Activated naive CD4-positive, alpha-beta T cell treated with anti-CD3 and anti-CD28 coated beads, Interleukin-2, amount 50 U/mL, for 72 hours (primary cell): ENCODE data around the gene LTBR. TPM values are rescaled to one million over a fixed set of nuclear protein-coding genes. Genes with fewer than 3 reads are reported as not detected.

ENCODE experiments used
- ATAC-seq, 2 donors: fragments of 150-1000 bp; cut with Tn5 transposase; 2 replicates each; pipeline ENCODE4 v1.10.0; 2021; ENCODE audit warnings: mild to moderate bottlenecking in 2 of 2, moderate library complexity in 2 of 2
- DNase-seq, 2 donors: peaks; one replicate each; pipeline ENCODE4 v3.0.0; 2021 to 2022; ENCODE audit warnings: low spot score in 2 of 2
- H3K27ac Mint-ChIP-seq, 2 donors: one replicate each; pipeline ENCODE4 v1.8.0; 2022; ENCODE audit warnings: mild to moderate bottlenecking in 2 of 2, mixed read lengths in 2 of 2
- H3K36me3 Mint-ChIP-seq, 2 donors: one replicate each; pipeline ENCODE4 v1.8.0; 2022; ENCODE audit warnings: mixed read lengths in 2 of 2
- H3K9me3 Mint-ChIP-seq, 2 donors: one replicate each; pipeline ENCODE4 v1.8.0; 2022; ENCODE audit warnings: mixed read lengths in 2 of 2
- total RNA-seq, 2 donors: library from RNA; stranded (reverse); gene quantifications; one replicate each; pipeline ENCODE4 v1.2.3, GENCODE V29; 2022

The LTBR gene
- total RNA-seq, 2 donors from 2014 or later = 2.0 to 3.1 TPM

GRCh38 chr12:6390084-6390799 is 6.3 kb downstream of the LTBR start:
- ATAC-seq (no peak), DNase-seq (no peak)
- no peaks in the 10 kb centered on the region for H3K36me3 Mint-ChIP-seq
- no peak overlapping the region for H3K27ac Mint-ChIP-seq
- H3K9me3 Mint-ChIP-seq = no peaks in the 10 kb centered on the region

GRCh38 chr12:6391013-6391412 is 7.1 kb downstream of the LTBR start:
- H3K27ac Mint-ChIP-seq = no peak overlapping the region

GRCh38 chr12:6392504-6392903 is 8.5 kb downstream of the LTBR start:
- ATAC-seq = no peak
- no peak for DNase-seq
- Mint-ChIP-seq H3K27ac (no peak overlapping the region), H3K9me3 (no peaks in the 10 kb centered on the region), H3K36me3 (no peaks in the 10 kb centered on the region)

More at GRCh38 chr12:6391013-6391412, 7.1 kb downstream of the LTBR start:
- Mint-ChIP-seq H3K9me3 (no peaks in the 10 kb centered on the region), H3K36me3 (no peaks in the 10 kb centered on the region)
- ATAC-seq (no peak), DNase-seq (no peak)

GRCh38 chr12:6393109-6393508 is 9.1 kb downstream of the LTBR start:
- DNase-seq = no peak
- no peak for ATAC-seq
- Mint-ChIP-seq H3K27ac (no peak overlapping the region), H3K9me3 (no peaks in the 10 kb centered on the region), H3K36me3 (no peaks in the 10 kb centered on the region)

- Mint-ChIP-seq H3K9me3 (no peaks in the 10 kb centered on the region), H3K36me3 (no peaks in the 10 kb centered on the region), H3K27ac (no peak overlapping the region)
- no peak for DNase-seq
- no peak for ATAC-seq
Measured at GRCh38 chr12:6394398-6394797, 10.4 kb downstream of the LTBR start.

- no peak for DNase-seq
- no peak overlapping the region for H3K27ac Mint-ChIP-seq
- H3K9me3 Mint-ChIP-seq = no peaks in the 10 kb centered on the region
- ATAC-seq = no peak
- H3K36me3 Mint-ChIP-seq = no peaks in the 10 kb centered on the region
Measured at GRCh38 chr12:6396031-6396430, 12.1 kb downstream of the LTBR start.

- Mint-ChIP-seq H3K36me3 (no peaks in the 10 kb centered on the region), H3K9me3 (no peaks in the 10 kb centered on the region), H3K27ac (no peak overlapping the region)
- DNase-seq (no peak), ATAC-seq (no peak)
Measured at GRCh38 chr12:6399884-6400644, 16.1 kb downstream of the LTBR start.

GRCh38 chr12:6404390-6404789 is 20.4 kb downstream of the LTBR start:
- Mint-ChIP-seq H3K36me3 (no peaks in the 10 kb centered on the region), H3K9me3 (no peaks in the 10 kb centered on the region), H3K27ac (no peak overlapping the region)
- no peak for ATAC-seq
- DNase-seq = no peak

- H3K27ac Mint-ChIP-seq = no peak overlapping the region
- H3K36me3 Mint-ChIP-seq = no peaks in the 10 kb centered on the region
- no peaks in the 10 kb centered on the region for H3K9me3 Mint-ChIP-seq
- DNase-seq (no peak), ATAC-seq (no peak)
Measured at GRCh38 chr12:6405963-6406362, 22.0 kb downstream of the LTBR start.

GRCh38 chr12:6407236-6407954 is 23.4 kb downstream of the LTBR start:
- DNase-seq = no peak
- H3K27ac Mint-ChIP-seq = no peak overlapping the region
- no peaks in the 10 kb centered on the region for H3K9me3 Mint-ChIP-seq
- no peaks in the 10 kb centered on the region for H3K36me3 Mint-ChIP-seq
- no peak for ATAC-seq

GRCh38 chr12:6416596-6416995 is 32.6 kb downstream of the LTBR start:
- Mint-ChIP-seq H3K9me3 (peaks cover 0 to 7% of the 10 kb centered on the region in 2 donors), H3K36me3 (peaks cover 0 to 6% of the 10 kb centered on the region in 2 donors), H3K27ac (peak overlapping the region; percentile 5 to 9)
- ATAC-seq (peak; percentile 75 to 80), DNase-seq (no peak)

GRCh38 chr12:6418796-6419195 is 34.8 kb downstream of the LTBR start:
- H3K9me3 Mint-ChIP-seq = peaks cover 0 to 7% of the 10 kb centered on the region in 2 donors
- H3K27ac Mint-ChIP-seq = no peak overlapping the region
- DNase-seq (no peak), ATAC-seq (no peak)
- H3K36me3 Mint-ChIP-seq = peaks cover 0 to 6% of the 10 kb centered on the region in 2 donors

GRCh38 chr12:6420364-6420763 is 36.4 kb downstream of the LTBR start:
- Mint-ChIP-seq H3K9me3 (peaks cover 0 to 7% of the 10 kb centered on the region in 2 donors), H3K27ac (no peak overlapping the region), H3K36me3 (peaks cover 0 to 6% of the 10 kb centered on the region in 2 donors)
- DNase-seq = no peak
- no peak for ATAC-seq

GRCh38 chr12:6423267-6424007 is 39.5 kb downstream of the LTBR start:
- ATAC-seq = peak; percentile 51 to 53

GRCh38 chr12:6424008-6424347 is 40.0 kb downstream of the LTBR start:
- Mint-ChIP-seq H3K36me3 (no peaks in the 10 kb centered on the region), H3K27ac (peak overlapping the region; percentile 79), H3K9me3 (no peaks in the 10 kb centered on the region)
- no peak for DNase-seq
- ATAC-seq = no peak

More at GRCh38 chr12:6423267-6424007, 39.5 kb downstream of the LTBR start:
- Mint-ChIP-seq H3K36me3 (no peaks in the 10 kb centered on the region), H3K9me3 (no peaks in the 10 kb centered on the region), H3K27ac (peak overlapping the region; percentile 79)
- peak; percentile 72 to 75 for DNase-seq

GRCh38 chr12:6424866-6425265 is 40.9 kb downstream of the LTBR start:
- ATAC-seq (no peak), DNase-seq (no peak)
- Mint-ChIP-seq H3K27ac (peak overlapping the region; percentile 98 to 100), H3K9me3 (no peaks in the 10 kb centered on the region), H3K36me3 (no peaks in the 10 kb centered on the region)
